HG02973 (cell line): Measurements from ENCODE around the gene MAP3K10.
"Not testable (repeated sequence)": the region's sequence is repeated elsewhere in the genome, so short reads cannot be mapped to it uniquely, and the experiment has no call there.

Experiments
- ATAC-seq: cut with Tn5 transposase; IDR thresholded peaks from one replicate; pipeline ENCODE4 v1.9.1; 2021; ENCODE audit warnings: moderate library complexity; ENCODE audit not compliant: unreplicated experiment

Gene MAP3K10

DNA sequence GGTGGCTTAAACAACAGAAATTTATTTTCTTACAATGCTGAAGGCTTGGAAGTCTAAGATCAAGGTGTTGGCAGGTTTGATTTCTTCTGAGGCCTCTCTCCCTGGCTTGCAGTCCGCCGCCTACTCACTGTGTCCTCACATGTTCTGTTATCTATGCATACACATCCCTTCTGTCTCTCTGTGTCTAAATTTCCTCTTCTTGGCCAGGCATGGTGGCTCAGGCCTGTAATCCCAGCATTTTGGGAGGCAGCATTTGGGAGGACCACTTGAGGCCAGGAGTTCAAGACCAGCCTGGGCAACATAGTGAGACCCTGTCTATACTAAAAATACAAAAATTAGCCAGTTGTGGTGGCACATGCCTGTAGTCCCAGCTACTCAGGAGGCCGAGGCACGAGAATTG lies 19.9 kb upstream of the MAP3K10 start:
- not testable (repeated sequence) for ATAC-seq

- no peak for ATAC-seq
Measured at GRCh38 chr19:40174092-40174491, 17.1 kb upstream of the MAP3K10 start.

DNA sequence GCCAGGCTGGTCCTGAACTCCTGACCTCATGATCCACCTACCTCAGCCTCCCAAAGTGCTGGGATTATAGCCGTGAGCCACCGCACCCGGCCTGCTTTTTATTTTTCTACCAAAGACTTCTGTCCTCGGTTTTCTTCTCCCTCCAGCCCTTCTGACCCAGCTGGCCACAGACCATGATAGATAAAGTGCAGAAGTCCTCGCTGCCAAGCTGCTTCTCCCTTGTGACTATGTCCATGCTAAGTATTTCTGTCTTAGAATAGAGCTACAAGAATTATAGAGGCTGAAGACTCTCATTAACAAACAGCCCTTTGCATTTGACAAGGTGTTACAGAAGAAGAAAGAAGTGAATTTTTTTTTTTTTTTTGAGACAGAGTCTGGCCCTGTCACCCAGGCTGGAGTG lies 15.4 kb upstream of the MAP3K10 start:
- ATAC-seq: no peak

DNA sequence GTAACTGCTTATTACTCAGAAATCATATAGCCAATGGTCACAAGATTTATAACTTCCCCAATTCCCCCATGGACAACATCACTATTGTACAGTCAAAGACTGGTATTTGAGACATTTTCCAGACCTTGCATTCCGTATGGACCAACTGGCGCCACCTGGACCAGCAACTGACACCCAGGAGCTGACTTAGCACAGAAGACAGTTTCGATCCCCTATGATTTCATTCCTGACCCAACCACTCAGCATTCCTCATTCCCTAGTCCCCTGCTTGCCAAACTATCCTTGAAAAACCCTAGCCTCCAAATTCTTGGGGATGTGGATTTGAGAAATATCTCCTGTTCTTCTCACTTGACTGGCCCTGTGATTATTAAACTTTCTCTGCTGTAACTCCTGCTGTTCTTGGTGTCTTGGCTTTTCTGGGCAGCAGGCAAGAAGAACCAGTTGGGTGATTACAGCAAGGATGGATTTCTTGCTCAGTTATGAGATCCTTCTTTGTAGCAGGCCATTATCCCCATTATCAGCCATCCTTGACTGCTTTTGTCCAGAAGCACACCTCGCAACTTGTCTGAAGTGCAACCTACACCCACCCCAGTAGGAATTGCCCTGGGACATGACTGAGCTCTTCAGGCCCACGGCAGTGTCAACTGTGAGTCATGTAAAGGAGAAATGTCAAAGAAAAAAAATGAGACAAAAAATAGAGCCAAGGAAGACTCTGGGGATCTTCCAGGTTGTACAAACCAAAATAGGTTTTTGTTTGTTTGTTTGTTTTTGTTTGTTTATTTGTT lies 13.7 kb upstream of the MAP3K10 start:
- ATAC-seq: no peak

- ATAC-seq: no peak
Measured at GRCh38 chr19:40178756-40179155, 12.5 kb upstream of the MAP3K10 start.

DNA sequence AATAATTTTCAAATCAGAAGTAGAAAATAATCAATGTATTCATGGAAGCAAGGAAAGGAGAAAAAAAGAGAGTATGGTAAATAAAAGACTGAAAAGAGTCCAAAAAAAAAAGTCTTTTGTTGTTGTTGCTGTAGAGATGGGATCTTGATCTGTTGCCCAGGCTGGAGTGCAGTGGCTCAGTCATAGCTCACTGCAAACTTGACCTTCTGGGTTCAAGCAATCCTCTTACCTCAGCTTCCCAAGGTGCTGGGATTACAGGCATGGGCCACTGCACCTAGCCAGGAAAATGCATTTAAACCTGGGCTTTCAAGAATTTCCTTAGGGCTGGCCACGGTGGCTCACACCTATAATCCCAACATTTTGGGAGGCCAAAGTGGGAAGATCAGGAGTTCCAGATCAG lies 7.0 kb upstream of the MAP3K10 start:
- no peak for ATAC-seq

DNA sequence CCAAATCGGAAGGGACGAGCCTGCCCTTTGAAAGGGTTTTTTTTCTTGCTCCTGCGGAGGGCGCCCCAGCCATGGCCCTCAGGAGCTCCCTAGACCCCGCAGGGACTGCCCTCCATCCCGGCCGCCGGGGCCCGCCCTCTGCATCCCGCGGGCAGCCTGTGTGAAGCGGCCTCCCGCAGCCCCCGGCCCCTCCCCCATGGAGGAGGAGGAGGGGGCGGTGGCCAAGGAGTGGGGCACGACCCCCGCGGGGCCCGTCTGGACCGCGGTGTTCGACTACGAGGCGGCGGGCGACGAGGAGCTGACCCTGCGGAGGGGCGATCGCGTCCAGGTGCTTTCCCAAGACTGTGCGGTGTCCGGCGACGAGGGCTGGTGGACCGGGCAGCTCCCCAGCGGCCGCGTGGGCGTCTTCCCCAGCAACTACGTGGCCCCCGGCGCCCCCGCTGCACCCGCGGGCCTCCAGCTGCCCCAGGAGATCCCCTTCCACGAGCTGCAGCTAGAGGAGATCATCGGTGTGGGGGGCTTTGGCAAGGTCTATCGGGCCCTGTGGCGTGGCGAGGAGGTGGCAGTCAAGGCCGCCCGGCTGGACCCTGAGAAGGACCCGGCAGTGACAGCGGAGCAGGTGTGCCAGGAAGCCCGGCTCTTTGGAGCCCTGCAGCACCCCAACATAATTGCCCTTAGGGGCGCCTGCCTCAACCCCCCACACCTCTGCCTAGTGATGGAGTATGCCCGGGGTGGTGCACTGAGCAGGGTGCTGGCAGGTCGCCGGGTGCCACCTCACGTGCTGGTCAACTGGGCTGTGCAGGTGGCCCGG lies 815 bp downstream of the MAP3K10 start:
- ATAC-seq: peak; percentile 15

DNA sequence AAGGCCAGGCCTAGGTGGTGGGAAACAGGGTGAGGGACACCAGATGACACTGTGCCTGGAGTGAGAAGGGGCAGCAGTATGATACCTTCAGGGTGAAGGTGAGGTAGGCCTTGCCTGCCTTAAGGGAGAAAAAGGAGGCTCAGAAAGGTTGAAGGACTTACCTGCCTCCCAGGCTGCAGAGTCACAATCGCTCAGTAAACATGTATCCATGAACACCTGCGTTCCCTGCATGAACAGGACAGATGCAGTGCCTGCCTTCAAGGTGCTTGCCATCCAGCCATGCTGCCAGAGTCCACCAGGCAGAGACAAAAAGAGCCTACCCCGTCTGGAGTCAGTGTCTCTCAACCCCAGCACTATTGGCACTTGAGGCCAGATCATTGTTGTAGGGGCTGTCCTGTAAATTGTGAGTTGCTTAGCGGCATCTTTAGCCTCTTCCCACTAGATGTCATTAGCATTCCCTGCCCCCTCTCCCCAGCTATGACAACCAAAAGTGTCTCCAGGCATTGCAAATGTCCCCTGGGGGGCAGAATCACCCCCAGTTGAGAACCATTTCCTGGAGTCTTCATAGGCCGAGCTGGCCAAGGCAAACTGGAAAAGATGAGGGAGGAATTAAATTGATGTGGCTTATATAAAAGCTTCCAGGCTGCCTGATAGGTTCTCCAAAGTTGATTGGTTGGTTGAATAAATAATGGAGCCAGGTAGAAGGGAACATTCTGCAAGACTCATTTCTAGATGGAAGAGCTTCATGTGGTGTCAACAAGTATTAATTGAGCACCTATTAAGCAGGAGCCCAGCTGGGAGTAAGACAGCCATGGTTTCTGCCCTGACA lies 1.7 kb downstream of the MAP3K10 start:
- ATAC-seq: no peak

- no peak for ATAC-seq
Measured at GRCh38 chr19:40193587-40193849, 2.3 kb downstream of the MAP3K10 start.

DNA sequence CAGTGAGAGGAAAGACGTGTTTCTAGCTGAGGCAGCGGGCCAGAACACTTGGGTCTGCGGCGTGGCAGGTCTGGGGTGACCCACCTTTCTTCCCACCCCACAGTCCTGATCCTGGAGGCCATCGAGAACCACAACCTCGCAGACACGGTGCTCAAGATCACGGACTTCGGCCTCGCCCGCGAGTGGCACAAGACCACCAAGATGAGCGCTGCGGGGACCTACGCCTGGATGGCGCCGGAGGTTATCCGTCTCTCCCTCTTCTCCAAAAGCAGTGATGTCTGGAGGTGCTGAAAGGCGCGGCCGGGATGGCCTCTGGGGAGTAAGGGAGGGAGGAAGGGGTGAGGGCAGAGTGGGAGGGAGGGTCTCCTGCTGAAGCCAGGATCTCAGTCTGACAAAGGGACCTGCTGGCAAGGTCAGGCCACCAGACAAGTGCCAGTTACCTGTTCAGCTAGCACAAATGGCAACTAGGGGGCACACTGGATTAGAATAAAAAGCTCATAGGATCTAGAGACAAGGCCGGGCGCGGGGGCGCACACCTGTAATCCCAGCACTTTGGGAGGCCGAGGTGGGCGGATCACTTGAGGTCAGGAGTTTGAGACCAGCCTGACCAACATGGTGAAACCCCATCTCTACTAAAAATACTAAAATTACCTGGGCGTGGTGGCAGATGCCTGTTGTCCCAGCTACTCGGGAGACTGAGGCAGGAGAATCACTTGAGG lies 7.2 kb downstream of the MAP3K10 start:
- no peak for ATAC-seq

GRCh38 chr19:40200341-40201099 lies 9.3 kb downstream of the MAP3K10 start:
- no peak for ATAC-seq

- ATAC-seq: no peak
Measured at GRCh38 chr19:40204381-40204780, 13.2 kb downstream of the MAP3K10 start.

DNA sequence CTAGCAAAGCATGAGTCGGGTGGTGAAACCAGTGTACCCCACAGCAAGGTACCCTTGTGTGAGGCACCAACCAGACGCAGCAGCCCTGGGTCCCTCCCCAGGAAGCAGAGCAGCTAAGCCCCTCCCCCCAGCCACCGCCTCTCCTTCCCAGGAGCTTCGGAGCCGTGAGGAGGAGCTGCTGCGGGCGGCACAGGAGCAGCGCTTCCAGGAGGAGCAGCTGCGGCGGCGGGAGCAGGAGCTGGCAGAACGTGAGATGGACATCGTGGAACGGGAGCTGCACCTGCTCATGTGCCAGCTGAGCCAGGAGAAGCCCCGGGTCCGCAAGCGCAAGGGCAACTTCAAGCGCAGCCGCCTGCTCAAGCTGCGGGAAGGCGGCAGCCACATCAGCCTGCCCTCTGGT lies 14.5 kb downstream of the MAP3K10 start:
- ATAC-seq: no peak

DNA sequence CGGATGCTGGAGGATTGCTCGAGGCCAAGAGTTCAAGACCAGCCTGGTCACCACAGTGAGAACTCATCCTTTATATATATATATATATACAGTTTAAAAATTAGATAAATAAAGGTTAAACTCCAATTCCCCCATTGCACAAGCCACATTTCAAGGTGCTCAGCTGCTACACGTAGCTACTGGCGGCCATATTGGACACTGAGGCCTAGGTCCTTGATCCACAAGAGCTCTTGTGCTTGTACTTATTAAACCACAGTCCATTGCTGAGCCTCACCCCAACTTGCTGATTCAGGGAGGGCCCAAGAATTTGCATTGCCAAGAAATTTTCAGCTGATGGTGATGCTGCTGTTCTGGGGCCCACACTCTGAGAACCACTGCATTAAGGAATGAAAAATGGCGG lies 17.4 kb downstream of the MAP3K10 start:
- no peak for ATAC-seq

- no peak for ATAC-seq
Measured at GRCh38 chr19:40210889-40211288, 19.7 kb downstream of the MAP3K10 start.

DNA sequence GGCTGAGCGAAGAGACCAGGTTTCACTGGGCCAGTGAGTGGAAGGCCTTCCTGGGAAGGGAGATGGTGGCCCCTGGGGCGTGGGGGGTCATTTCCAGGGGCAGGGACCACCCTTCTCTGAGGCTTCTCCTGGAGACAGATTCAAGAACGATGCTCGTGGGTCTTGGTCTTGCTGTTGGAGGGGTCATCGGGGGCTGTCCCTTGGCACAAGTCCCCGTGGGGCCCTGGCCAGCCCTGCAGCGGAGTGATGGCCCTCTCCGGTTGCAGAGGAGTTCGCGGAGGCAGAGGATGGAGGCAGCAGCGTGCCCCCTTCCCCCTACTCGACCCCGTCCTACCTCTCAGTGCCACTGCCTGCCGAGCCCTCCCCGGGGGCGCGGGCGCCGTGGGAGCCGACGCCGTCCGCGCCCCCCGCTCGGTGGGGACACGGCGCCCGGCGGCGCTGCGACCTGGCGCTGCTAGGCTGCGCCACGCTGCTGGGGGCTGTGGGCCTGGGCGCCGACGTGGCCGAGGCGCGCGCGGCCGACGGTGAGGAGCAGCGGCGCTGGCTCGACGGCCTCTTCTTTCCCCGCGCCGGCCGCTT lies 22.1 kb downstream of the MAP3K10 start:
- ATAC-seq: no peak

GRCh38 chr19:40213882-40214570 lies 22.8 kb downstream of the MAP3K10 start:
- no peak for ATAC-seq

- ATAC-seq: no peak
Measured at GRCh38 chr19:40214936-40215335, 23.7 kb downstream of the MAP3K10 start.

DNA sequence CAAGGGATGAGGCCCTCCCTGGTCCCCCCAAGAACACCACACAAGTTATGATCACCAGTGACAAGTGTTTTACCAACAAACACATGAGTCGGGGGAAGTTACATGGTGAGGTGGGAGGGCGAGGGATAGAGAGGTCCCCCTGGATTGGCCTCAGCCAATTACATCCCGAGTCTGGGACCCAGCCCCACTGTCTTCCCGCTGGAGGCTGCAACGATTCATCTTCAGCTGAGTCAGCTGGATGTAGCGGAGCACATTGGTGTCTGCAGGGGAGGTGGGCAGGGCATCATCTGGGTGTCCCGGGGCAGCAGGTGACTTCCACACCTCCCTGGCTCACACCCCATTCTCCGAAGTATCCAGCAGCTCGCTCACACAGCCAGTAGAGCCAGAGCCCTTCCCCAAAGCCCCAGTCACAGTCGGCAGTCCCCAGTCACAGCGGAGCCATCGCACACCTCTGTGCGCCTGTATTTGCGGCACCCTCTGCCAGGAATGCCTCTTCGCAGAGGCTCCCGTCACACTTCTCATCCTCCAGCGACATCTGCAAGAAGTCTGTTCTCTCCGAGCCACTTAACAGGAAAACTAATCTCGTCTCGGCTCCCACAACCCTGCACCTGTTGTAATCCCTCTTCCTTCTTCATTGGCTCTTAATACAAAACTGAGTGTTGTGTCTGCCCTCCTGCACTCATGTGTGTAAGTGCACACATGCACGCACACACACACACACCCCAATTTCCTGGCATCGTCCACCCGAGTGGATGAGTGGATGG lies 25.0 kb downstream of the MAP3K10 start:
- no peak for ATAC-seq
